Stimulated activated naive CD8-positive, alpha-beta T cell treated with anti-CD3 and anti-CD28 coated beads, Interleukin-15, Interleukin-2, amounts not matched to agents 100 ng/mL and 50 ng/mL, for 24 hours (primary cell): ENCODE measurements around the gene TNFRSF14.
"Not testable (repeated sequence)": the region's sequence is repeated elsewhere in the genome, so short reads cannot be mapped to it uniquely, and the experiment has no call there.

ENCODE experiments used
- H3K27ac Mint-ChIP-seq: one replicate; pipeline ENCODE4 v1.8.0; 2021; ENCODE audit warnings: mild to moderate bottlenecking, mixed read lengths
- H3K27me3 Mint-ChIP-seq: one replicate; pipeline ENCODE4 v1.8.0; 2021; ENCODE audit warnings: mixed read lengths
- H3K36me3 Mint-ChIP-seq: one replicate; pipeline ENCODE4 v1.8.0; 2021; ENCODE audit warnings: low read depth, mixed read lengths
- H3K4me1 Mint-ChIP-seq: one replicate; pipeline ENCODE4 v1.8.0; 2021; ENCODE audit warnings: low read depth, mixed read lengths
- H3K4me3 Mint-ChIP-seq: one replicate; pipeline ENCODE4 v1.8.0; 2021; ENCODE audit warnings: mild to moderate bottlenecking, mixed read lengths
- H3K9me3 Mint-ChIP-seq: one replicate; pipeline ENCODE4 v1.8.0; 2021; ENCODE audit warnings: mixed read lengths

TNFRSF14 gene

GRCh38 chr1:2540816-2541492, 15.2 kb upstream of the TNFRSF14 start:
- H3K36me3 Mint-ChIP-seq = no peaks in the 10 kb centered on the region
- peaks cover 5% of the 10 kb centered on the region for H3K4me1 Mint-ChIP-seq
- H3K27ac Mint-ChIP-seq = no peak overlapping the region
- no peaks in the 10 kb centered on the region for H3K9me3 Mint-ChIP-seq
- no peak overlapping the region for H3K4me3 Mint-ChIP-seq
- no peaks in the 10 kb centered on the region for H3K27me3 Mint-ChIP-seq

- H3K4me3 Mint-ChIP-seq = no peak overlapping the region
- no peaks in the 10 kb centered on the region for H3K9me3 Mint-ChIP-seq
- peaks cover 5% of the 10 kb centered on the region for H3K4me1 Mint-ChIP-seq
- no peaks in the 10 kb centered on the region for H3K27me3 Mint-ChIP-seq
- no peaks in the 10 kb centered on the region for H3K36me3 Mint-ChIP-seq
- no peak overlapping the region for H3K27ac Mint-ChIP-seq
Observed at GRCh38 chr1:2541619-2542245, 14.4 kb upstream of the TNFRSF14 start.

DNA sequence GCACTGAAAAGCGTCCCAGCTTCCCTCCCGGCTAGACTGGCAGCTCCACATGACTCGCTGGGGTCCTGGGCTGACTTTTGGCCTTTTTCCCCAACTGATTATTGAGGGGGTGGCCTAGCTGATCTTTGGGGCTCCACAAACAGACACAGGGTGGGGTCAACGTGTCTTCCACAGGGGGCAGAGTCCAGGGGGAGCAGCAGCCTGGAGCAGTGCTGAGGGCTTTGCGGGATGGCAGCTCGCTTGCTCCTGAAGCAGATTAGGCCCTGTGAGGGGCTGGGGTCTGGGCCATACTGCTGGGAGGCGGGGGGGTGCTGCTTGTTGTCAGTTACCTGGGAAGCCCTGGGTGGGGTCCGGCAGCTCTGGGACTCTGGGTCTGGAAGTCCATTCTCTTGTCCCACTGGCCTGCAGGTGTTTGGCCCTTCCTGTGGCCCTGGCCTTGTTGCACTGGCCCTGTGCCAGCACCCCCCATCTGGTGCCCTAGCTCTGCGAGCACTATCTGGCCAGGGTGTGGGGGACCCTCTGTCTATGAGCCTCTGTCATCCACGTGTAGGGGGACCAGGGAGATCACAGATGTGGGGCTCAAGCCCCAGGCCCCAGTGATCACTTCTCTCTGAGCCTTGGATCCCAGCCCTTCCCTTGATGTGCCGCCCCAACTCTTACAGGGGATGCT, 13.8 kb upstream of the TNFRSF14 start:
- peaks cover 5% of the 10 kb centered on the region for H3K4me1 Mint-ChIP-seq
- H3K27me3 Mint-ChIP-seq = no peaks in the 10 kb centered on the region
- no peak overlapping the region for H3K4me3 Mint-ChIP-seq
- H3K27ac Mint-ChIP-seq = no peak overlapping the region
- H3K9me3 Mint-ChIP-seq = no peaks in the 10 kb centered on the region
- H3K36me3 Mint-ChIP-seq = no peaks in the 10 kb centered on the region

- Mint-ChIP-seq H3K36me3 (no peaks in the 10 kb centered on the region), H3K4me3 (no peak overlapping the region), H3K4me1 (peaks cover 15% of the 10 kb centered on the region), H3K27ac (no peak overlapping the region), H3K27me3 (no peaks in the 10 kb centered on the region), H3K9me3 (no peaks in the 10 kb centered on the region)
Observed at GRCh38 chr1:2543543-2544092, 12.6 kb upstream of the TNFRSF14 start.

DNA sequence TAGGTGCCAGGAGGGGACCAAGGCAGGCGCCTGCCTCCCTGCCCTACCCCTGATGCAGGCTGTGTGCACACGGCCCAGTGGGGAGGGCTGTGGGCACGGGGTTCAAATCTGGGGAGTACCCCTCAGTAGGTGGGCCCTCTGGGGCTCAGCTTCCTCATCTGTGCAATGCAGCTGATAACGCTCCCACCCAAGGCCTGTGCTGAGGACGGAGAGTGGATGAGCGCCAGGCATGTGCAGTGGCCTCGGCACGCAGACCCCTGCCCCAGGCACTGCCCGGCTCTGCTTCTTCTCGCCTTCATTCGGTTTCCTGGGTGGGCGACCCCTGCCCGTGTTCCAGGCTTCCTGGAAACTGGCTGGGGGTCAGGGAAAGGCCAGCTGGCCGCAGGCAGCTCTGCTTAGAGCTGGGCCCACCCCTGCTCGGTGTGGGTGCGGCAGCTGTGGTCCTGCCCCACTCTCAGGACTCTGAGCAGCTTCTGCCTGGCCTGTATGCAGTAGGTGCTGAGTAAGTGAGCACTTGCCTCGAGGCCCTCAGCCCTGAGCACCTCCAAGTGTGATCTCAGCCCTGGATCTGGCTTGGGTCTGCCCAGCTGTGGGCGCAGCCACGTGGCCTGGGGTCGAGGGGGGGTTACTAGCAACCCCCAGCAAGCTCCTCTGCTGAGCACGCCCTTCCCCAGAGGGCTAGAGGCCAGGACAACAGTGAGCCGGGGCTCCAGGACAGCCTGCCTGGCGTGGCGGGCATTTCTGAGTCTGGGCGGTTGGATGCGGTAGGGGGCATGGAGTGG, 11.9 kb upstream of the TNFRSF14 start:
- H3K4me1 Mint-ChIP-seq = peaks cover 21% of the 10 kb centered on the region
- no peaks in the 10 kb centered on the region for H3K9me3 Mint-ChIP-seq
- no peaks in the 10 kb centered on the region for H3K27me3 Mint-ChIP-seq
- no peak overlapping the region for H3K27ac Mint-ChIP-seq
- no peaks in the 10 kb centered on the region for H3K36me3 Mint-ChIP-seq
- no peak overlapping the region for H3K4me3 Mint-ChIP-seq

- H3K4me3 Mint-ChIP-seq = no peak overlapping the region
Observed at GRCh38 chr1:2544875-2545640, 11.1 kb upstream of the TNFRSF14 start.

DNA sequence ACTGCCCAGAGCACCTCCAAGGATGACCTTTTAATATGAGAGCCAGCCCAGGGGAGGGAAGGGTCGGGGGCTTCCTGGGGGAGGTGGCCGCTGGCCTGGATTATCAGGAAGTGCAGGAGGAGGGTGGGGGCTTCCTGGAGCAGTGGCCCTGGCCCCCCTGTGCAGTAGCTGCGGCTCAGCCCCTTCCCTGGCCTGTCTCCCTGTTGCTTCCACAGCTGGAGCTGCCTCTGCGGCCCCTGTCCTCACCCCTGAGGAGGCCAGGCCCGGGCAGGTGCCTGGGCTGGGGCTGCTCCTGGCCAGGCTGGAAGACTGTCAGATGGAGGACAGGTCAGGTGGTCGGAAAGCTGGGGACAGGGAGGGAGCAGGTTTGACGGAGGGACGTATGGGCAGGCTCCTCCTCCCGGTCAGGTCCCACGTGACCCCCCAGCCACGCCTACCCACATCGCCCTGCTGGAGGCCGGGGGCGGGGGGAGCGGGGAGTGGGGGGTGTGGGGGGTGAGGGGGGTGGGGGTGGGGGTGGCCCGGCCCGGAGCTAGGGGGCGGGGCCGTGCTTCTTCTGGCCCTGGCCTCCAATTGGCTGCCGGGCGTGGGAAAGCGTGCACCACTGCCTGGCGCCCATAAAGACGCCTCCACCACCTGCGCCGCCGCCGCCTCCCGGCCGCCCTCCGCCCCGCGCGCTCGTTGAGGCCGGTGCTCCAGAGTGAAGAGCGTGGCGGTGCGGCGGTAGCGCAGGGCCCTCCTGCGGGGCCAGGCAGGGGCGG, 10.2 kb upstream of the TNFRSF14 start:
- Mint-ChIP-seq H3K27me3 (no peaks in the 10 kb centered on the region), H3K9me3 (no peaks in the 10 kb centered on the region), H3K27ac (peak overlapping the region; percentile 95), H3K4me3 (peak overlapping the region; percentile 81), H3K36me3 (no peaks in the 10 kb centered on the region), H3K4me1 (peaks cover 33% of the 10 kb centered on the region)

More at GRCh38 chr1:2544875-2545640, 11.1 kb upstream of the TNFRSF14 start:
- Mint-ChIP-seq H3K27ac (no peak overlapping the region), H3K36me3 (no peaks in the 10 kb centered on the region), H3K9me3 (no peaks in the 10 kb centered on the region), H3K27me3 (no peaks in the 10 kb centered on the region), H3K4me1 (peaks cover 29% of the 10 kb centered on the region)

GRCh38 chr1:2546515-2547209, 9.5 kb upstream of the TNFRSF14 start:
- Mint-ChIP-seq H3K27ac (peak overlapping the region; percentile 95), H3K27me3 (no peaks in the 10 kb centered on the region), H3K4me3 (peak overlapping the region; percentile 81), H3K4me1 (peaks cover 37% of the 10 kb centered on the region), H3K36me3 (no peaks in the 10 kb centered on the region), H3K9me3 (no peaks in the 10 kb centered on the region)

DNA sequence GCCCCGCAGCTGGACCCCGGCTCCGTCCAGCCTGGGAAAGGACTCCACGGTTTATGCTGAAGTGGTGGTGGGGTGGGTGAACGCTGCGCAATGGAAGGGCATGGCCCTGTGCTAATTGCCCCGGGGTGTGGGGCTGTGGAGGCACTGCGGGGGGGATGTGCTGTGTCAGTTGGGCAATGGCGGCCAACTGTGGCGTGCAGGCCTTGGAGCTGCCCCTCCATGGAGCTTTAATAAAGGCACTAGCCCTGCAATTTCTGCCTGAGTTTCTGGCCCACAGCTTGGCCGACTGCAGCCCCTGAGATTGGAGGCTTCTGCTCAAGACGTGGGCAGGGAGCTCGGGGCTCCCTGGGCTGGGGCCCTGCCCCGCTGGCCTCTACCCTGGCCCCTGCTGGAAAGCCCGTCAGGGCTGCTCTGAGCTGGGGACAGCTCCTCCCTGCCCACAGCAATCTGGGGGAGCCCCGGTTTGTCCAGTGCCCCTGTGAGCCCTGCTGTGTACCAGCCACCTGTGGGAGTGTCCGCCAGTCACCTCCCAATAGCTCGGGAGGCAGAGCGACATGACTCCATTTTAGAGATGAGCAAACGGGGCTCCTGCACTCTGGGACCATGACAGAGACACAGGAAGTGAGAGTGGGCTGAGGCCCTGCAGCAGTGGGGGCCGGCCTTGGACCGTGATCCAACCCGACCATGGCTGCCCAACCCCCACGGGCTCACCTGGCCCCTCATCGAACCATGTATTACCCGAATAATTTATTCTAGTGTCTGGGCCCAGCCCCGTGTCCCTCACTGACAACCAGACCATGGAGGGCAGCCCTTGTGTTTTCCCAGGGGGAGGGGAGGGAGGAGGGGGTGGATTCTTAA, 8.7 kb upstream of the TNFRSF14 start:
- H3K27me3 Mint-ChIP-seq = no peaks in the 10 kb centered on the region
- H3K4me3 Mint-ChIP-seq = peak overlapping the region; percentile 81
- peaks cover 37% of the 10 kb centered on the region for H3K4me1 Mint-ChIP-seq
- H3K9me3 Mint-ChIP-seq = no peaks in the 10 kb centered on the region
- H3K27ac Mint-ChIP-seq = peak overlapping the region; percentile 95
- H3K36me3 Mint-ChIP-seq = no peaks in the 10 kb centered on the region

DNA sequence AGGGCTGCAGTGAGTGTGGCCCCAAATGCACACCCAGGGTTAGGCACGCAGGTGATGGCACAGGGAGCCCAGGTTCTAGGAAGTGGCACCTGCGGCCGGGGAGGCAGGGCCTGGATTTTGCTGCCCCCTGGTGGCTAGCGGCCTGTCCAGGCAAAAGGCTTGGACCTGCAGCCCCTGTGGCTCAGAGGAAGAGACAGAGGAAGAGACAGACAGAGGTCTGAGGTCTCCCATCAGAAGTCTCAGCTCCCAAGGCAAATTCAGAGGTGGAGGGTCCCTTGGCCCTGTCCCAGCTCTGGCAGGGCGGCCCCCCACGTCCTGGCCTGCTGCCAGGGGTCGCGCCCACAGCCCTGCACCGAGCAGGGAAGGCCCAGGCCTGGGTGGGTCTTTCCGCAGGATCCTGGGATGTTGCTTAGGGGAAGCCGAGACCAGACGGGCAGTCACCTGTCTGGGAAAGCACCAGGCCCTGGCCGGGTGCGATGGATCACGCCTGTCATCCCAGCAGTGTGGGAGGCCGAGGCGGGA, 8.0 kb upstream of the TNFRSF14 start:
- Mint-ChIP-seq H3K9me3 (no peaks in the 10 kb centered on the region), H3K4me1 (peaks cover 37% of the 10 kb centered on the region), H3K36me3 (no peaks in the 10 kb centered on the region), H3K4me3 (peak overlapping the region; percentile 81), H3K27ac (peak overlapping the region; percentile 95), H3K27me3 (no peaks in the 10 kb centered on the region)

DNA sequence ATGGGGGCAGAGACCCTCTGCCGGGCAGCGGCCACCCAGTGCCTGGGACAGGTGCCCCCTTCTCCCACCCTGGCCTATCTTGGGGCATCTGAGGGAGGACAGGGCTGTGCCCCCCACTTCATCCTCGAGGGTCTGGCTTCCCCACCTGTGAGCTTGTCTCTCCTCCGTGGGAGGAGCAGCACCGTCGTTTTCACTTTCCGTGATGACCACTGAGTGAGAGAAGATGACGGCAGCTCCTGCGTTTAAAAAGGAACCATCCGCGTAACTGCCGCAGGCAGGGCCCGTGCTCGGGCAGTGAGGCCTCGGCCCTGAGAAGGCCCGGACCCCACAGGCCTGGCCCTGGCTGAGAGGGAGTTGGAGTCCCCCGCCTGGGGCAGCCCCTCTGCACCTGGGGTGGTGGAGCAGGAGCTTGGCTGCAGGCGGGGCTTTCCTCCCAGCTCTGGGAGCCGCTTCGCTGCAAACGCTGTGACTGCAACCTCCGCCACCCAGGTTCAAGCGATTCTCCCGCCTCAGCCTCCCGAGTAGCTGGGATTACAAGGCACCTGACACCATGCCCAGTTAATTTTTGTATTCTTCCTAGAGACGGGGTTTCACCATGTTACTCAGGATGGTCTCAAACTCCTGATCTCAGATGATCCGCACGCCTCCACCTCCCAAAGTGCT, 6.7 kb upstream of the TNFRSF14 start:
- H3K27me3 Mint-ChIP-seq, H3K9me3 Mint-ChIP-seq, H3K36me3 Mint-ChIP-seq: not testable (repeated sequence)
- peaks cover 41% of the 10 kb centered on the region for H3K4me1 Mint-ChIP-seq
- peak overlapping the region; percentile 81 for H3K4me3 Mint-ChIP-seq
- peak overlapping the region; percentile 95 for H3K27ac Mint-ChIP-seq

DNA sequence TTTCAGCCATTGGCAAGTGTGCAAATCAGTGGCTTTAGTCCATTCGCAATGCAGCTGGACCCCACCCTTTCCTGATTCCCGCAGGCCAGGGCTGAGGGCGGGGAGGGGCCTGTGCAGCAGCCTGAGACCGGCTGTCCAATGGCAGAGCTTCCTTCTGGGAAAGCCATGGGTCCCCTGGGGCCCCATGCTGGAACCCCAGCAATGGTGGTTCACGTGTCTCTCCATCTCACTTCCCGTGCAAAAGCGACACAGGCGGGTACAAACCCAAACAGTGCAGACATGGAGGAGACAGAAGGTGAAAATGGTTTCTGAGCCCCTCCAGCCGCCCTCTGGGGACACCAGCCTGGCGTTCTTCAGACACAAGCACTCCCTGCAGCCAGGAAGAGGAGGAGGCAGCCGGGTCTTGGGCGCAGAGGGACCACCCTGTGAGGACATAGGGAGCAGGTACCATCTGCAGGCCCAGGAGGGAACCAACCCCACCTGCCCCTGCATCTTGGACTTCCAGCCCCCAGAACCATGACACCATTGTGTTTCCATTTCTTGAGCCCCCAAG, 5.8 kb upstream of the TNFRSF14 start:
- H3K27me3 Mint-ChIP-seq, H3K36me3 Mint-ChIP-seq, H3K4me3 Mint-ChIP-seq, H3K9me3 Mint-ChIP-seq, H3K27ac Mint-ChIP-seq: not testable (repeated sequence)
- H3K4me1 Mint-ChIP-seq = peaks cover 50% of the 10 kb centered on the region
